ENCODE measurements around the gene PCK2.
A peak's percentile ranks its signal among the peaks of the same experiment; 100 is the strongest.

The PCK2 gene

DNA sequence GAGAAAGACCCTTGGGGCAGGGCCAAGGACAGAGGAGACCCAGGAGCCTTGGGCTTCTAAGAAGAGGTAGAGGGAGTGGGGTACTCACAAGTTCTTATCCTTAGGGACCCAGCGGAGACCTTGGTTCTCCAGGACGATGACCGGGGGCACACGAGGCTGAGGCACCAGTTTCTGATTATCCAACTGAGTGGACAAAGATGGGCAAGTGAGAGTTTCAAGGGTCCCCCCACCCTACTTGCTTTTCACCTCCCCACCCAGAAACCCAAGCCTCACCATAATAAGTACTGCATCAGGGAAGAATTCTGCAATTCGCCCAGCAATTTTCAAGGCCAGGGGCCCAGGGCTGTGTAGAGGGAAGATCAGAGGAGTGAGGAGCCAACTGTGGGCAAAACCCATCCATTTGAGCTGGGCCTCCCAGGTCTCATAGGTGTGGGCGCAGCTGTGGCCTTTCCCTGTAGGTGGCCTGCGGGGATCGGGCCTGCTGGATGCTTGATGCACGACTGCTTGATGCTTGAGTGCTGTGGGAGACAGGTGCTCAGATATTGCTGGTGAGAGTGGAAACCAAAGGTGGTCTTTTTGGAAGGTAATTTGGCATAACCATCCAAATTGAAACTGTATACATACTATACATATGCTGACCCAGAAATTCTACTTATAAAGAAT is 45.3 kb downstream of the PCK2 start:
- no peak for DNase-seq

GRCh38 chr14:24141097-24141880 is 47.2 kb downstream of the PCK2 start, which contains the start of gene EMC9:
Gene EMC9 (minus strand): TSS chr14:24141591. CDS start chr14:24141304, 287 bp downstream.
- DNase-seq: peak; percentile 99

DNA sequence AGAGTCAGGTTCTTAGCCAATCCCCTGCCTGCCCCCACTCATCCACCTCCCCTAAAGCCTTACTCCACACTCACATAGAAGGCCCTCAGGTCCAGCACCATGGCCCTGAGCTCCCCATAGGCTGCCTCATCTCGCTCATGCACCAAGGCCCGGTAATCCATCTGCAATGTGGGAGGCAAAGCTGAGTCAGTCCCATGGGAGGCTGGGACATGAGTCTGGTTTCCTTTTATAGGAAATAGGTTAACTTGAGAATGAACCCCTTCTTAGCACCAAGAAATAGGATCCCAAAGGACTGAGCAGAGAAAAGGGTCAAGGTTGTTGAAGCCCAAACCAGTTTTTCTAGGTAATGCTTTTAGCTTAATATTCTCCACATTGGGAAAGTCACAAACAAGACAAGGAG is 49.4 kb downstream of the PCK2 start:
- DNase-seq: no peak

GRCh38 chr14:24144451-24144850 is 50.3 kb downstream of the PCK2 start:
- DNase-seq: no peak

- DNase-seq: no peak
These were observed 51.1 kb downstream of the PCK2 start for GRCh38 chr14:24145219-24145618.

- DNase-seq: no peak
These were observed 51.8 kb downstream of the PCK2 start for GRCh38 chr14:24145690-24146452.

DNA sequence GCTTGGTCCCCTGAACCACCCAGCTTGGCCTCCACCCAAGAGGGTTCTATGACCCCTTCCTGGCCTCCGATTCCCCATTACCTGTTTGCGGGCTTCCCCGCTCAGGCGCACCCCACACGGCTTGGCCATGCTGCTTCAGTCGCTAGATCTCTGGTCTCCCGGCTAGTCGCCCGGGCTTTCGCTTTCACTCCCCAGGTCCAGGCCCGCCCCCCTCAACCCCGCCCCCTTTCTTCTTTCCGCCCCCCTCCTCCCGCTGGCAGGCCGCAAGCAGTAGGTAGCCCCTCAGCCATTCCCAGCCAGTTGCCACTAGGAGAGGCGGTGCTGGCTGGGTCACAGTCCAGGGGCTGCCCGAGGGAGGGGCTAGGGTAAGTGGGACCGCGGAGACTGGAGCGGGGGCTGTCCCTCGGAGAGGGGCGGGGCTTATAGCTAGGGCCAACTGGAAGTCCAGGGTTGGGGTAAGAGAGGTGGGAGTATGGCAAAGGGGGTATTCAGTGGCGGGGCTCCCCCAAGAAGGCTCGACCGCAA is 52.4 kb downstream of the PCK2 start, which contains the start of gene PSME2:
PSME2 (minus strand) TSS at position 158 of the 525 bp plus-strand sequence; CDS start at position 129, 29 bp downstream.
- DNase-seq: peak; percentile 95

- peak; percentile 95 for DNase-seq
These were observed 53.1 kb downstream of the PCK2 start, which contains the start of gene RNF31 for GRCh38 chr14:24146978-24147760. Gene RNF31 (plus strand): TSS chr14:24147498. CDS start chr14:24147699, 201 bp downstream.

DNA sequence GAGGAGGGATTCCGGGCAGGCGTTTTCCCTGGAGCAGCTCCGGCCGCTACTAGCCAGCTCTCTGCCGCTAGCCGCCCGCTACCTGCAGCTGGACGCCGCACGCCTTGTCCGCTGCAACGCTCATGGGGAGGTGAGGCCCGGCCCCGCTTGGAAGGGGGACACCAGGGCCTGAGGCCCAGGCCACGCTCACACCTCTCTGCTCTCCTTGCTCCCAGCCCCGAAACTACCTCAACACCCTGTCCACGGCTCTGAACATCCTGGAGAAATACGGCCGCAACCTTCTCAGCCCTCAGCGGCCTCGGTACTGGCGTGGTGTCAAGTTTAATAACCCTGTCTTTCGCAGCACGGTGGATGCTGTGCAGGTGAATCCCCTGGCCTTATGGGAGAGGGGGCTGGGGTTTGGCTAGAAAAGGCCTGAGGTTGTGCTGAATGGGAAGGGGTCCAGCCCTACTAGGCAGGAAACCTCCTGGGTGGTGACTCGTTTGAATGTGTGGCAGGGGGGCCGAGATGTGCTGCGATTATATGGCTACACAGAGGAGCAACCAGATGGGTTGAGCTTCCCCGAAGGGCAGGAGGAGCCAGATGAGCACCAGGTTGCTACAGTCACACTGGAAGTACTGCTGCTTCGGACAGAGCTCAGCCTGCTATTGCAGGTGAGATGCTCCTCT is 53.8 kb downstream of the PCK2 start:
- DNase-seq: no peak

GRCh38 chr14:24149302-24149969 is 55.3 kb downstream of the PCK2 start:
- DNase-seq: no peak

DNA sequence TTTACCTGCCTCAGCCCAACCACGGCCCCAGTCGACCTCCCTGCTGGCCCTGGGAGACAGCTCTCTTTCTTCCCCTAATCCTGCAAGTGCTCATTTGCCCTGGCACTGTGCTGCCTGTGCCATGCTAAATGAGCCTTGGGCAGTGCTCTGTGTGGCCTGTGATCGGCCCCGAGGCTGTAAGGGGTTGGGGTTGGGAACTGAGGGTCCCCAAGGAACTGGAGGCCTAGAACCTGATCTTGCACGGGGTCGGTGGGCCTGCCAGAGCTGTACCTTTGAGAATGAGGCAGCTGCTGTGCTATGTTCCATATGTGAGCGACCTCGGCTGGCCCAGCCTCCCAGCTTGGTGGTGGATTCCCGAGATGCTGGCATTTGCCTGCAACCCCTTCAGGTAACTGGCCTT is 56.0 kb downstream of the PCK2 start:
- no peak for DNase-seq

DNA sequence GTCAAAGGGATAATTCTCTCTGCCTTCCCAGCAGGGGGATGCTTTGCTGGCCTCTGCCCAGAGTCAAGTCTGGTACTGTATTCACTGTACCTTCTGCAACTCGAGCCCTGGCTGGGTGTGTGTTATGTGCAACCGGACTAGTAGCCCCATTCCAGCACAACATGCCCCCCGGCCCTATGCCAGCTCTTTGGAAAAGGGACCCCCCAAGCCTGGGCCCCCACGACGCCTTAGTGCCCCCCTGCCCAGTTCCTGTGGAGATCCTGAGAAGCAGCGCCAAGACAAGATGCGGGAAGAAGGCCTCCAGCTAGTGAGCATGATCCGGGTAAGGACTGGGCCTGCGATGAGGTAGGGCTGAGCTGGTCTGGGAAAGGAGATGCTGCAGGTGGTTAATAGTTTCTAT is 56.5 kb downstream of the PCK2 start:
- no peak for DNase-seq

DNA sequence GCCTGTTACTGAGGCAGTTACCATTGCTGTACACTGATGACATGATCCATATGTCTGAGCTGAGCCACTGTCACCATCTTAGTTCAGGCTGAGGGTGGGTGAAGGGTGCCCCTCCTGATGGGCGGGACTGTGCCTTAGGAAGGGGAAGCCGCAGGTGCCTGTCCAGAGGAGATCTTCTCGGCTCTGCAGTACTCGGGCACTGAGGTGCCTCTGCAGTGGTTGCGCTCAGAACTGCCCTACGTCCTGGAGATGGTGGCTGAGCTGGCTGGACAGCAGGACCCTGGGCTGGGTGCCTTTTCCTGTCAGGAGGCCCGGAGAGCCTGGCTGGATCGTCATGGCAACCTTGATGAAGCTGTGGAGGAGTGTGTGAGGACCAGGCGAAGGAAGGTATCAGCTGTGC is 56.9 kb downstream of the PCK2 start:
- DNase-seq: no peak

- no peak for DNase-seq
These were observed 57.4 kb downstream of the PCK2 start for GRCh38 chr14:24151404-24152080.
